Measurements from ENCODE around the gene SYNE4.

SYNE4 gene

DNA sequence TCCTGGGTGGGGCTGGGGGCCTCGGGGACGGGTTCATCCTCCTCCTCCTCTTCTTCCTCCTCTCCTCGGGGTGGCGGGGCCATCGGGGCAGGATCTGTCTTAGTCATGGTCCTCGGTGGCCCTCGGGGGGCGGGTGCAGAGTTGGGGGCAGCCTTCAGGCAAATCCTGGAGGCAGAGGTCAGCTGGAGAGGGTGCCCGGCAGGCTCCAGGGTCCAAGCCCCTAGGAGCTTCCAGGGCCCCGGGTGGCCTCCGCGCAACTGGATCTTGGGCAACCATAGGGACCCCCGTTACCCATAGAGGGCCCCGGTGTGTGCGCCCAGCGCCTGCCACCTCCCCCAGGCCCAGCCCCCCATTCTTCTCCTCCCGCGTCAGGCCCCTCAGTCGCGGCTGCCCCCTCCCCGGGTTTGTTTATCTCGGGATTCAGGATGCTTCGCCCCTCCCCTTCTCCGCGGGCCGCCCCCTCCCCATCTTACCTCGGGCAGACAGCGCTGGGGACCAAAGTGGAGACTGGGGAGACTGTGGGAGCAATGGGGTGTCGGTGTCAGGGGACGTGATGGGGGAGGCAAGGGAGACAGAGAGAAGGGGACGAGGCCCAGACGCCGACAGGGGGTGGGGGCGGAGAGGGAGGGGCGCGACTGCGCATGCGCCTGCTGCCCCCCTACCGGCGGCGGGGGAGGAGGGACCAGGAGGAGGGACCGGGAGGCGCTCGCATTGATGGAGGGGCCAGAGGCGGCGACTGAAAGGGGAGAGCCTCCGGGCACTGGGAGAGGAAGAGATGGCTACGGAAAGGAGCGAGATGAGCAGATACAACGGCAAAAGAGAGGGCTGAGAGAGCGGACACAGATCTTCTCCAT is 23.9 kb upstream of the SYNE4 start, which contains the start of gene CLIP3:
Gene CLIP3 (minus strand): TSS at position 623 of the 854 bp plus-strand sequence. CDS start 516 bp downstream, at position 107.
- no peak for TF ChIP-seq ZNF274 (IDR thresholded peaks at IDR 0.05; ENCODE audit: low read depth, low read length)
- peak within 1 kb of the TSS; percentile 5; the same call in 1 of the 2 replicates for H3K4me3 ChIP-seq (ENCODE audit: low read length)

DNA sequence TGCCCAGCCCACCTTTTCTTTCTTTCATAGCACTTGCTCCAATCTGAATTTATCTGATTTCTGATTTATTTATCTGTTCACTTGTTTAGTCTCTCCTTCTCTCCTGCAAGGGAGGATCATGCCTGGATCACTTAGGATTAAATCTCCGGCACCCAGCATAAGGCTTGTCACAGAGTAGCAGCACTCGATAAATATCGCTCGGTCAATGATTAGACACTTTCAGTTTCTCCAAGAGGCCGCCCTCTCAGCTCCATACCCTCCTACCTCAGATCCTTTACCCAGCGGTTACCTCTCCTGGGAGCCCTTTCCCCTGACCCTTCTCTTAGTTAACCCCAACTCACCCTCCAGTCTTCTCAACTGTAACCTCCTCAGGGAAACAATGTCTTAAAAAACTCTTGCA is 22.7 kb upstream of the SYNE4 start:
- no peak overlapping the region for H3K4me3 ChIP-seq (ENCODE audit: low read length)
- TF ChIP-seq ZNF274 (IDR thresholded peaks at IDR 0.05; ENCODE audit: low read depth, low read length) = no peak

DNA sequence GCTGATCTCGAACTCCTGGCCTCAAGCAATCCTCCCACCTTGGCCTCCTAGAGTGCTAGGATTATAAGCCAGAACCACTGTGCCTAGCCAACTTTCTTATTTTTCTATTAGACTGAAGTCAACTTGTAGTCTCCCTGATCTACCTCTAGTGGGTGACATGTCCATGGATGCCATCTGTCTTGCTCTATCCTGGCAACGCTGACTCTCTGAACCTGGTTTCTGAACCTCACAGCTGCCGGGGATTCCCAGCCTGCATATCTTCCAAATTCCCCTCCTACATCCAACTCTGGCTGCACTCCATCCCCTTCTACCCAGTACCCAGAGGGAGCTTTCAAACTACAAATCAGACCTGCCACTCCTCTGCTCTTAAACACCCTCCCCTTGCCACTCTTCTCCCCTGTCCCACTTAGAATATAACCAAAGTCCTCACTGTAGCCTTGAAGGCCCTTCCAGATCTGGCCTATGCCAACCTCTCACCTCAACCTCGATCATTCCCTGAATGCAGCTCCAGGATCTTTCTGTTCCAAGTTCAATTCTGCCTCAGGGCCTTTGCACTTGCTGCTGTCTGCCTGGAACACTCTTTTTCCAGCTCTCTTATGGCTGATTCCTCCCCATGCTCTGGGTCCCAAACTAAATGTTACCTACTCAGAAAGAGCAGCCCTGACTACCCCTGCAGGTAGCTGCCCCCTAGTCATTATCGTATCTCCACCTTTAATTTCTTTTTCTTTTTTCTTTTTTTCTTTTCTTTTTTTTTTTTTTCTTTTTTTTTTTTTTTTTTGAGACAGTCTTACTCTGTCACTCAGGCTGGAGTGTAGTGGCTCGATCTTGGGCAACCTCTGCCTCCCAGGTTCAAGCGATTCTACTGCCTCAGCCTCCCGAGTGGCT is 21.9 kb upstream of the SYNE4 start:
- no peak overlapping the region for H3K4me3 ChIP-seq (ENCODE audit: low read length)
- no peak for TF ChIP-seq ZNF274 (IDR thresholded peaks at IDR 0.05; ENCODE audit: low read depth, low read length)

DNA sequence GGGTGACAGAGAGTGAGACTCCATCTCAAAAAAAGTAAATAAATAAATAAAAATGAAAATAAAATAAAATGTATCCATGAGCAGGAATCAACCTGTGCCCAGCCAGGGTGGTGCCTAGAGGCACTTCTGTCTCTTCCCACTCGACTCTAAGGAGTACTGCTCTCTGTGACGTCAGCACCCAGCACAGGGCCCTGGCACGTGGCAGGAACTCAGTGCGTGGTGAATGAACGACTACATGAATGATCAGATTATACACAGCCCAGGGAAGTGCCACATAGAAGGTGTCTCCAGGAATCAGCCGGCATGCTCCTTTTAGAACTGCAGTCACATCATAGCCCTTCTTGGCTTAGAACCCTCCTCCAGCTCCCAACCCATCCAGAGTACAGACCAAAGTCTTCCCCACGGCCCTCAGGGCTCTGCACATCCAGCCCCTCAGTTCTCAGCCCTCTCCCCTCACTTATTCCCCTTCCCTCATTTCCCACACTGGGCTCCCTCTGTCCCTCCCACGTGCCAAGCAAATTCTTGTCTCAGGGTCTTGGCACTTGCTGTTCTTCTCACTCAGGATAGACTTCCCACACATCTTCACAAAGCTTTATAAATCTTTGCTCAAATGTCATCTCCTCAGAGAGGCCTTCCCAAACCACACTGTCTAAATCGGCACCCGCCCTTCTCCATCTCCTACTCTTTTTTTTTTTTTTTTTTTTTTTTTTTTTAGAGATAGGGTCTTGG is 19.9 kb upstream of the SYNE4 start:
- no peak overlapping the region for H3K4me3 ChIP-seq (ENCODE audit: low read length)
- no peak for TF ChIP-seq ZNF274 (IDR thresholded peaks at IDR 0.05; ENCODE audit: low read depth, low read length)

DNA sequence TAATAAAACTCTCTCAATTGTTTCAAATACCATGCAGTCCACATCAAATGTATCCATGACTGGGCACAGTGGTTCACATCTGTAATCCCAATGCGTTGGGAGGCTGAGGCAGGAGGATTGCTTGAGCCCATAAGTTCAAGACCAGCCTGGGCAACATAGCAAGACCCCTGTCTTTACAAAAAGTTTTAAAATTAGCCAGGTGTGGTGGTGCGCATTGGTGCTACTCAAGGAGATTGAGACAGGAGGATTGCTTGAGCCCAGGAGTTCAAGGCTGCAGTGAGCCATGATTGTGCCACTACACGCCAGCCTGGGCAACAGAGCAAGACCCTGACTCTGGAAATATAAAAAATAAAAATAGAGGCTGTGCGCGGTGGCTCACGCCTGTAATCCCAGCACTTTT is 19.1 kb upstream of the SYNE4 start:
- no peak overlapping the region for H3K4me3 ChIP-seq (ENCODE audit: low read length)
- TF ChIP-seq ZNF274 (IDR thresholded peaks at IDR 0.05; ENCODE audit: low read depth, low read length) = no peak

DNA sequence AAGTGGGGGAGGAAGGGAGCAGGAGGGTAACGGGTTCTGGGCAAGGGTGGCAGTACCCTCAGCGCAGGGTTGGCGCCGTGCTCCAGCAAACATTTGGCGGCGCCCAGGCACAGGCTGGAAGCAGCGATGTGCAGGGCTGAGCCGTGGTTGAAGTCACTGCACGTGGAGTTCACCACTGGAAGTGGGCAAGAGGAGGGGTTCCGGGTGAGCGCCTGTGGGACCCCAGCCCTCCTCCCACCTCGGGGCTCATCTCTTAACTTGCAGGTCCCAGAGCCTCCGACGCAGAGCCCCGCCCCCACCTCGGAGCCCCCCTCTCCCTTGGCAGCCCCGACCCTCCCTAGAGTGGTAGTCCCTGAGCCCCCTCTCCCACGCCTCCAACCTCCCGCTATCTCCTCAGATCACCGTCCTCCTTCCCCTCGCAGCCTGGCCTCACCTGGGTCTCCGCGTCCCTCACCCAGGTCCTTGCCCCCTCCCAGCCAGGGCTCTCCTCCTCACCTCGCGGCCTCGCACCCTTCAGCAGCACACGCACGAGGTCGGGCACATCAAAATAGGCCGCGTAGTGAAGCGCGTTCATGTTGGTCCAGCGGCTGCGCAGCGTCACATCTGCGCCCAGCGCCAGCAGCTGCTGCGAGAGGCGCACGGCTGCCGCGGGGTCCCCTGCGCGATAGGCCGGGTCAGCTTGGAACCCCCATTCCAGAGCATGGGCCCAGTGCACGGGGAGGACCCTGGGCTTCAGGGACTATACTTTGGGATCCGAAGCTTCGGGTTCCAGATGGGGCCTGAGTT is 17.7 kb upstream of the SYNE4 start:
- H3K4me3 ChIP-seq (ENCODE audit: low read length) = no peak overlapping the region
- no peak for TF ChIP-seq ZNF274 (IDR thresholded peaks at IDR 0.05; ENCODE audit: low read depth, low read length)

DNA sequence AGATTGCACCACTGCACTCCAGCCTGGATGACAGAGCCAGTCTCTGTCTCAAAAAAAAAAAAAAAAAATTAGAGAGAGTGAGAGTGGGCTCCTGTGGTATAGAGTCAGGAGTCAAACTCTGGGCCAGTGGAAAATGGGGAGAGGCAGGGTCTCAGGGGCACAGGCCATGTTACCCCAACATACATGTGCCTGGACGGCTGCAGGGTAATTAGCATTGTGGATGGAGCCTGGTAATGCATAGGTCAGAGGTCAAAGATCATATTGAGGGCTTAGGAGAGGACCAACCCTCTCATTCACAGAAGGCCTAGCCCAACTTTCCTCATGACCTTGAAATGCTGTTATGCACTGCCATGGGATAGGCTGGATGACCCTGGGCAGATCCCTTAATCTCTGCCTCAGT is 16.9 kb upstream of the SYNE4 start:
- TF ChIP-seq ZNF274 (IDR thresholded peaks at IDR 0.05; ENCODE audit: low read depth, low read length) = no peak
- H3K4me3 ChIP-seq (ENCODE audit: low read length) = no peak overlapping the region

DNA sequence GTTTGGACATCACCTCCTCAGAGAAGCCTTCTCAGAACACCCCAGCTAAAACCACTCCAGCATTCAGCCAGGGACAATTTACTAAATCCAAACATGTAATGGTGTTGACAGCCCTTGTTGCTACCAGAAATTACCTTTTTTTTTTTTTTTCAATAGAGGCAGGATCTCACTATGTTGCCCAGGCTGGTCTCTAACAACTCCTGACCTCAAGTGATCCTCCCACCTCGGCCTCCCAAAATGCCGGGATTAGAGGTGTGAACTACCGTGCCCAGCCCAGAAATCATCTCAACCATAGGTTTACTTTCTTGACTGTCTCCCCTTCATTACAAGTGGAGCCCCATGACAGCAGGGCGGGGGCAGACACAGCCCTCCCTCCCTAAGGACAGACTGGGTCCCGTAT is 14.8 kb upstream of the SYNE4 start:
- no peak for TF ChIP-seq ZNF274 (IDR thresholded peaks at IDR 0.05; ENCODE audit: low read depth, low read length)
- no peak overlapping the region for H3K4me3 ChIP-seq (ENCODE audit: low read length)

DNA sequence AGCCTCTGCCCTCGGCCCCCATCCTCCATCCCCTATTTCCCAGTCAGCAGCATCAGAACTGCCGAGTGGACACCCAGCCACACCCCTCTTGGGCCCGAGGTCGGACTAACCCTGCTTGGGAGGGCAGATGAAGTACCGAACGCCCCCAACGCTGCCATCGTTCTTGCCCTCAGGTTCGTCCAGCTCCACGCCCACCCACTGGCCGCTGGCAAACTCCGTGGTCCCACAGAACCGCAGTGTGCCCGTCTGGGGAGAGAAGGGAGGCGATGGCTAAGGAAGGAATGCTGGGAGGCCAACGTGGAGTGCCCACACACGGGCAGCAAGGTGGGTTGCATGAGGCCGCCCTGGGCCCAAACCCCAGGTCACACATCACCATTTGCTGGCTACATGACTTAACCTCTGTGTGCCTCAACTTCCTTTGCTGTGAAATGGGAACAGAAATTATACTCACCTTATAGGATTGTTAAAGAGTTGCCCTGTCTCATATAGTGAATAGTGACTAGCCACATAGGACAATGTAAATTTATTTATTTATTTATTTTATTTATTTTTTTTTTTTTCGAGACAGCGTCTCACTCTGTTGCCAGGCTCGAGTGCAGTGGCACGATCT is 10.6 kb upstream of the SYNE4 start:
- H3K4me3 ChIP-seq (ENCODE audit: low read length) = no peak overlapping the region
- no peak for TF ChIP-seq ZNF274 (IDR thresholded peaks at IDR 0.05; ENCODE audit: low read depth, low read length)

DNA sequence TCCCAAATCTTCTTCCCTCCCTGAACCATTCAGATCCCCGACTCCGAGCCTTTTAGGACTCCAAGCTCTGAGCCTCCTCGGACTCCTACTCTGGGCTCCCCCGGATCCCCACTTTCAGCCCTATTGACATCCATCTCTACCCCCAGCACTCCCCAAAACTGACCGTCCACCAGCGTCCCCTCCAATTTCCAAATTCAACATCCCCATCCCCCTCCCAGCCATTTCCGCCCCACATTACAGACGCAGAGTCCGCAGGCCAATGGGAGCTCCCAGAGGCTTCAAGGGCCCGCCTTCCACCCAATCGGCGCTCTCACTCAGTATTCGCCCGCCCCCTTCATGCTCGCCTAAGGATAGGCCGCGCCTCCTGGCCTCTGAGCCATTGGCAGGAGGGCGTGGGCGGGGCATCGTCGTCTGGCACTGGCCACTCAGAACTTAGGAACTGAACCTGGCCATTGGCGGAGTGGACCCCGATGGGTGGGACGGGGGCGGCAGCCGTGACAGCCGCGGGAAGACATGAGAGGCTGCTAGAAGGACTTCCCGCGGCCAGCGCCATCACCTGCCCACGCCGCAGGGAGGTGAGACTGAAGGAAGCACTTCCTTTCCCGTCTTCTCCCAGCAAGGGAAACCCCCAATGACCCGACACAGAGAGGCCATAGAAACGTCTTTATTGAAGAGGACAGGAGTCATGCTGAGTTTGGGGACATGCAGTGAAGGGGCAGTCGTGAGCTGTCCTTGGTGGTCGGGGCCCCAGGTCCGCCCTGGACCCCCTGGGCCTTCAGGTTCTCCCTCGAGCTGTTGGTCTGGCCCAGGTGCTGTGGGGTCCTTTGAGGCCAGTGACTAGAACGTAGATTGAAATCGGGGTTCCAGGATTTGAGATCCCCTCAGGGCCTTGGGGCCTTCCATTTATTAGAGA is 5.7 kb upstream of the SYNE4 start, which contains the start of gene ALKBH6:
Gene ALKBH6 (minus strand): TSS at position 202 of the 913 bp plus-strand sequence. CDS start 816 bp downstream, outside the sequence.
- TF ChIP-seq ZNF274 (IDR thresholded peaks at IDR 0.05; ENCODE audit: low read depth, low read length) = no peak

DNA sequence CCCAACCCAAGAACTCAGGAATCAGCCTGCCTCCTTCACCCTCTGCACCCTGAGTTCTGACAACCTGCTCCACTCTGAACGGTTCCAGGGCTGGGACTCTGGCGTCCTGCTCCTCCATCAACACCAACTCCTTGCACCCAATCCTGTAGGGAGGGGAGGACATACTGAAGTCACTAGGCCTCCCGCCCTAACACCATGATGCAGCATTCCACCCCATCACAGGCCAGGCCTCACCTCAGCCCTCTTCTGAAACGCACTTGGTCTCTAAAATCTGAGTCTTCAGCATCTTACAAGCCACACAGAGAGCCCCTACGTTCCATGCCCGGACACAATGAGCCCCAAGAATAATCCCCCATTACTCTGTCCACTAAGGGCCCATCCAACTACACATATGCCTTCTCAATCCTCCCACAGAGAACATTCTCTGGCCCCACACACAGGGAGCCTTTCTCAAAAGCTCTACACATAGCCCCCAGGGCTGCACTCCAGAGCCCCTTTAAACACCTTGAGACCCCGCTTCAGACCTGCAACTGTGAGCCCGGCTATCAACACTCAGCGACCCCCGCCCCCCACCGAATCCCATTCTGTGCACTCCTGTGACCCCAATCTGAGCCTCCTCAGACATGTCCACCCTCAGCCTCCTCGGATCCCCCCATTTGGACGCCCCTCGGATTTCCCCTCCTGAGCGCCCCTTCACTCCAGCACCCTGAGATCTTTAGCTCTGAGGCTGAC is 4.8 kb upstream of the SYNE4 start:
- TF ChIP-seq ZNF274 (IDR thresholded peaks at IDR 0.05; ENCODE audit: low read depth, low read length) = no peak
- peak overlapping the region; percentile 96 for H3K4me3 ChIP-seq (ENCODE audit: low read length)

More for the DNA sequence above, 5.7 kb upstream of the SYNE4 start, which contains the start of gene ALKBH6:
- peak within 1 kb of the TSS; percentile 96 for H3K4me3 ChIP-seq (ENCODE audit: low read length)
